NCI-H2227 (cell line): Measurements from ENCODE around the gene CELF4.
A peak's percentile ranks its signal among the peaks of the same experiment; 100 is the strongest.

ENCODE experiments used
- DNase-seq: peaks from one replicate; lab custom pipeline; 2025; ENCODE audit not compliant: unreplicated experiment; lab: John Stamatoyannopoulos, UW

Gene CELF4

DNA sequence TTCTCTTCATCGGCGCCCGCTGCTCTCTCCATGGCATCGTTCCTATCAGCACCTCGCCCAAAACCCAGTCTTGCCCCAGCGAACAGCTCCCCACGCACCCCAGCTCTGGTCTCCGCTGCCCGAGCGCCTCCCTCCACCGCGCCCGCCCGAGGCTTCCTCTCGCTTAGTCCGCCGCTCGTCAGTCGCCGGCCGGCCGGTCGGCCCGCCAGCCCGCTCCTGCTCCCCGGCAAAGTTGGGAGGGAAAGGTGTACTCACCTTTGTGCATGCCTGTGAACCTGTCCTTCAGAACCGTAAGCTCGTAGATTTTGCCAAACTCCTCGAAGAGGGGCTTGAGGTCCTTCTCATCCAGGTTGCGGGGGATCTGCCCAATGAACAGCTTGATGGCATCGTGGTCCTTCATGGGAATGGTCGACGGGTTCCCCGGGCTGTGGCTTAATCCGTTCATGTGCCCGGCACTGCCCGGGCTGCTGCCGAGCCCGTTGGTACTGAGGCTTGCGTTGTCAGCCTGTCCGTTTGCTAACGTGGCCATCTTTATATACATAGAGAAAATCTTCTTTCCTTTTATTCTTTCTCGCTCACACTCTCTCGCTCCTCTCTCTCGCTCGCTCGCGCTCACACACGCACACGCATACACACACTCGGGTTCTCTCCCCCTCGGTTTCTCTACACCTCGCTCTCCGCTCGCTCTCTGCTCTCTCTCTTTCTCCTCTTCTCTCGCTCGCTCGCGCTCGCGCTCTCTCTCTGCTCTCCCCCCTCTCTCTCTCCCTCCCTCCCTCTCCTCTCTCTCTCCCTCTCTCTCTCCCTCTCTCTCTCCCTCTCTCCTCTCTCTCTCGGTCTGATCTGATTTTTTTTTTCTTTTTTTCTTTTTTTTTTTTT, at the start of gene CELF4:
Gene CELF4 (minus strand): TSS at position 698 of the 876 bp plus-strand sequence.
- peak; percentile 78 for DNase-seq

DNA sequence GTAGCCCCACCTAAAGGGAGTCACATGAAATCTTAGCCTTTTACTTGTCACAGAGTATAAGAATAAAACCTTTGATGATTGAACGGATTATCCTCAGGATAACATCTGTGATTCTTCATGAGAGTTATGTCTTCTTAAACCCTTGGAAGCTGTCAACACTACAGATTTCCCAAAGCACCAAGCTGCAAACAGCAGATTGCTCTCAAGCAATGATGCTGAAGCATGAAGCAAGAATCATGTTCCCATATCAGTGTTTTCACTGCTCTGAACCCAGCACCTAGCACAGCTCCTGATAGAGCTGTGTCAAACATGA, 47.6 kb upstream of the CELF4 start:
- no peak for DNase-seq

DNA sequence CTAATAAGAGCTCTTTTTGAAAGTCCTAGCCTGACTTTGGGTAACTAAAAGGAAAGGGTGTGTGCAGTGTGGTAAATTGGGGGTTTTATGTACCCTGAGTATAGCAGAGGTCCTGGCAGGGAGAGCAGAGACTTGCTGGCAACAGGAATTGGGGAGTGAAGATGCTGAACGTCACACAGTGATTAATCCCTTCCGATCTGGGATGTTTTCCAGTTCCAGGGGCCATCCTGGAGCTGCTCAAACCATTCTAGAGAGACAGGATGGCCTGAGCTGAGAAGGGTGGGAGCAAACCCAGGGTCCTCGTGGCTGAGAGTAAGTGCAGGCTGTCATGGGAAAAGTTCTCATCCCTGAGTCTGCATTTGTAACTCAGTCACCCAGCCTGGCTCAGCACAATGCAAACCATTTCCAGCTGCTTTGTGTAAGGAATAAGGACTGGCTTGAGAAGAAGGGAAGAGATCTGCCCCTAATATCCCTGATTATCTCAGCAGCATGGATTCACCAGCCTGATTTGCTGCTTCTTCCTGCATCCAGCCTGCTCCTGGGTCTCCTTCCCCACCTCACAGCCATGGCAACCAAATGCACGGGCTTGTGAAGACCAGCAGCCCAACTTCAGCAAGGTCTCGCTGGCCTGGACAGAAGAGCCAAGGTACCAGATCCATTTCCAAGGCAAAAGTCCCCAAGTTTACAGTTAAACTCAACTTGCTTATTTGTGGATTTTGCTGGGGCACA, 47.1 kb upstream of the CELF4 start:
- DNase-seq: no peak

DNA sequence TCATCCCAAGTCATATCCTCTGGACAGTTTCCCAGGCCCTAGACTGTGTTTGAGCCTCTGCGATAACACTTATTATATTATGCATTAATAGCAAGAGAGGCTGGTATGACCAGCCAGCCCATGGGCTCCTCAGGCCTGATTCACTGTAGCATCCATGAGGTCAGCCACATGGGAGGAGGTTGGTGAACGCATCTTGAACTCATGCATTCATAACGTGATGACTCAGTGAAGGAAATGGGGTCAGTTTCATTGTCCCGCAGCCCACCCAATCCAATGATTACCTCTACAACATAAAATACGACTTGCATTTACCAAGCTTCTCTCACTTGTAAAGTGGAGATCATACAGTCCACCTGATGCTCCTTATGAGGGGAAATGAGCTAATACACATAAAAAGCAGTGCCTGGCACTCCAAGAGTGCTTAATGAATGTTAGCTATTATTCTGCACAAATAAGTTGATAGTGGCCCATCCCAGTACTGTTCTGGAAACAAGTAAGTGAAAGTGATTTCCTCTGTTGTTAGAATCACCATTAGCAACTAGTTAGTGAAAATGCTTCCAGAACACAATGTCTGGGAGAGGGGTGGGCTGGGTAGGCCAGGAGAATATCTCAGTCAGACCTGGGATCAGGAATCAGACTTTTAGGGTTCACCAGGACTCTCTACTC, 46.1 kb upstream of the CELF4 start:
- DNase-seq: no peak

DNA sequence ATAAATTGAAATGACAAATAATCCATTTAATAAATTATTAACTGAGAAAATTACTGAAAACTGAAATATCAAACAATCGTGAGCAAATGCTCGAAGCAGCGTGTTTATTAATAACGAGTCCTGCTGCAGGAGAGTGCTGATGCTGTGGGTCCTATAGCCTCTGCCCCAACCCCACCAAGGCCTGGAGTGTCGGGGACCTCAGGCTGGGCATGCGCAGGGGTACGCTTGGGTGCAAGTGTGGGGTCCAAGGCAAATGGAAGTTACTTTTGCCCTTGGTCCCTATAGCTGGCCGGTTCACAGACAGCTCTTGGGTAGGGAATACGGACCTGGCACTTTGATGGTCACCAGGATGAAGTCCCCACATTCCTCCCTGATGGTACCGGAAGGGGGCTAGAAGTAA, 43.3 kb upstream of the CELF4 start:
- no peak for DNase-seq

DNA sequence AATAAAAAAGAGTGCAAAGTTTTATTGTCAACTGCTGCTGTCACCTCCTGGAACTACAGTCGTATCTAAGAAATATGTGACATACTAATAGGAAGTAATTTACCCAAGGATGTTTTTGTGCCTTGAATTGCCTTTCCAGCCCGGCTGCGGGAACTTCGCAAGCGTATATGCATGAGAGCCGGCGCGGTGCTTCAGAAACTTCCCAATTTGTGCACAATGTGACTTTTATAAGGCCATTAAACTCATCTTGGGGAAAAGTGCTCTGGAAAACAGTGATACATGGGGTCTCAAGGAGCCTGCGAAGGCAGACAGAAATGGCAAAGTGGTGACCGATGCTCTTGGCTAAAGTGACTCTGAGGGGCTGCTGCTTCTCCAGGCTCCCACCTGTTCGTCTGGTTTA, 41.7 kb upstream of the CELF4 start:
- DNase-seq: no peak

DNA sequence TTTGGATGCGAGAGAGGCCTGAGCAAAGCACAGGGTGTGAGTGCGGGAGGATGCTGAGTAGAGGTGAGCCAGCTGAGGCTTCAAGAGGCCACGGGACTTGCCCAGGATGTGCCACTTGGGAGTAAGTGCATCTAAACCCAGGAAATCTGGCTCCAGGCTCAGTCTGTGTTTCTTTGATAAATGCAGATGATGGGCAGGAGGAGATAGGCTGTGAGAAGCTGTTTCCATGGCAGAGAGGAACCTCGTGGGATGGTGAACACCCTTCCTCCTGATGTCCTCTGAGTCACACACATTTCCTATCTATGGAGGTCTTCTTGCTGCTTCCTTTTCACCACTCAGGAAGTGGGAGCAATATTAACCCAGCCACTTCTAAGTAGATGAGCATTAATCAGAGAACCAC, 38.4 kb upstream of the CELF4 start:
- no peak for DNase-seq

DNA sequence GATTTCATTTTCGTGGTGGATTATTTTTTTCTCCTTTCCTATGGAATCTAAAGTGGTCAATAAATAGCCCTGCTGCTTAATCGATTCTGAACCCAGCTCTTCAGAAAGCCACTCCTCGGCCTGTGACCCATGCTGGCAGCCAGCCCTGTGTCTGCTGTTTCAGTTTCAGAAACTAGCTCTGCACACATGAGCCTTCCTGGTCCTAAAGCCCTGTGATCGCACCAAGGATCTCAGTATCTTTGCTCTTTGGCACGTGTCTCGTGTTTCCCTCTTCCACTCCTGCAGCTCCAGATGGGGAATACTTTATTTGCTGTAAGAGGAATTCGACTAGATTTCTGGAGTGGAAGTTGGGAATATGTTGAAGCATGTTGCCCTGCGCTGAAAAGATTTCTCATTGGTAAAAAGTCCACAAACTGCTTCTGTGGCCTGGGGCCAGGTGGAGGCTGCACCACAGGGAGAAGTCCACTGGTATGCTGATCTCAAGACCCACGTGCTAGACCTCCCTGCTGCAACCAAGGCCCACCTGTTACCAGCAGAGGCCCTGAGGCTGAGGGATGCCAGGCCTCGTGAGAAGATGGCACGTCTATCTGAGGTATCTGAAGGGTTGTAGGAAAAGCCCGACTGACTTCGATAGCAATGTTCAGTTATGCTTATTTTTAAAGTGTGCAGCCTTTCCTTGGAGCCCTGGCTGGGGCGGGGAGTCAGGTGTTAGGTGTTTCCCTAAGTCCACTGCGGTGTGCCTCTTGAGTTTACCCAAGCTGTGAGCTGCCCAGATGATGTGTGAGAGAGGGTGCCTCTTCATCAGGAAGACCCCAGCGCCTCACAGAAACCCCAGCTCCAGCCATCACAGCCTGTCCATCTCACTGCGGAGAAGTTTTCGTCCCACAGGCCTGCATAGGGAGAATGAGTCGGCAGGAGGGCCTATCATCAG, 33.6 kb upstream of the CELF4 start:
- no peak for DNase-seq

DNA sequence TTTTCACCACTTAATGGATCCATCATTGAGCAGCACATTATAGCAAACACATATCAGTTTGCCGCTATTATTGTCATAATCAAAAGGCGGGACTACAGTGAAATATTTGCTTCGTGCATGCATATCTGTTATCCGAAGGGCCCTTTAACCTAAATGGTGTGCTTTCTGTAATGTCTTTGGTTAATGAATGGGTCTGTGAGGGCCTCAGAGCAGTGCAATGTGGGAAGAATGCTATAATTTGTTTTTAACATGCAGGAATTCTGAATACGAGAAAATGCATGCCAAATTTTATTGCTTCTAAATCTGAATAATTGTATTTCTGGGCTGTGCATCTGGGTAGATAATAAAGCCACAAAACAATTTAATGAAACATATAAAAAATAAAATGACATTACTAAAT, 32.8 kb upstream of the CELF4 start:
- no peak for DNase-seq

DNA sequence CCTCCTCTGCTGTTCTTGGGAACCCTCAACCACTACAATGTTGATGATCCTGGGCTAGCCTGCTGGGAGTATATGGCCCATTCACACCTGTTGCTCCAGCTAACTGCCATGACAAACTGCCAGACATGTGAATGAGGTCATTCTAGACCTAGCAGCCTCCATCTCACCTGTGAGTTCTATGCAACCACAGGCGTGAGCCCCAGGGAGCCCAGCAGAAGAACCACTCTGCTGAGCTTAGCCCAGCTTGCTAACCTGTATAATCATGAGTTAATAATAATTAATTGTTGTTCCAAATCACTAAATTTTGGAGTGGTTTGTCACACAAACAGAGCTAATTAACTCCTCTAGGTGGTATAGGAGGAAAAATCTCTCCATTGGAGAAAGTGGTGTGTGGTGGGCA, 24.7 kb upstream of the CELF4 start:
- DNase-seq: no peak

DNA sequence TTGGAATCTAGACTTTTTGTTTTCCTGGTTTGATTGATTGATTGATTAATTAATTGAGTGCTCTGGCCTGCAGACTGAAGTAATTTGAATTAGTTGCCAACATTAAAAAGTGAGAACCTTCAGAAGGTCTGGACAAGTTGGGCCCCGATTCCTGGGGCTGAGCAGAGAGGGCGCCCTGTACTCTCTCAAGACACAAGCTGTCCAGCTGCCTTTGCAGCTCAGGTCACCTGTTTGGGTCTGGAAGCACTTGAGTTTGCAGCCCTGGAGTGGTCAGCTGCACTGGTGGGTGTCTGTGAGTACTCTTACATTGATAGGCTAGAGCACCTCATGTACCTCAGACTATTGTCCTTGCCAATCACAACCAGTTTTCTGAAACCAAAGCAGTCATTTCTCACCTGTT, 22.7 kb upstream of the CELF4 start:
- DNase-seq: no peak

DNA sequence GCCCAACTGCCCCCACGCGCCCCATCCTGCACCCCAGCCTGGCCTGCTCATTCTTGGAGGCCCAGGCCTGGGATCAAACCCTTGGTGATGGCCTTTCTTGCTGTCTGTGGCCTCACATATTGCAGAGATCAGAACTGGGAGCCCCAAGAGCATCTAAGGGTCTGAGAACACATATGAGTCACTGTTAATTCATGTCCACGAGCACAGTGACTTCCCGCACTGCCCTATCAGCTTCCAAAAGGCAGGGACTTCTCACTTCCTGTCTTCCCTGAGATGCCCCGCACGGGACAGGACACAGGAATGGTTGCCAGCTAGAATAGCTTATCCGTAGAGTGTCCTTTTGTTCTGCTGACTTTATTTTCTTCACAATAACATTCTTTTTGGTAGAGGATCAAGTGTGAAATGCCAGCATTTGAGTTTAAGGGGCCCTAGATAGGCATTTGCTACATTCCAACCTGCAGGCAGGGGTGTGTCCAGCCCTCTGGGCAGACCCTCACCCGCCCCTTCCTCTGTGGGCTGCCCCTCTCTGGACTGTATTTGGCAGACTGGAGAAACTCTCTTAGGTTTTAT, 21.1 kb upstream of the CELF4 start:
- no peak for DNase-seq

DNA sequence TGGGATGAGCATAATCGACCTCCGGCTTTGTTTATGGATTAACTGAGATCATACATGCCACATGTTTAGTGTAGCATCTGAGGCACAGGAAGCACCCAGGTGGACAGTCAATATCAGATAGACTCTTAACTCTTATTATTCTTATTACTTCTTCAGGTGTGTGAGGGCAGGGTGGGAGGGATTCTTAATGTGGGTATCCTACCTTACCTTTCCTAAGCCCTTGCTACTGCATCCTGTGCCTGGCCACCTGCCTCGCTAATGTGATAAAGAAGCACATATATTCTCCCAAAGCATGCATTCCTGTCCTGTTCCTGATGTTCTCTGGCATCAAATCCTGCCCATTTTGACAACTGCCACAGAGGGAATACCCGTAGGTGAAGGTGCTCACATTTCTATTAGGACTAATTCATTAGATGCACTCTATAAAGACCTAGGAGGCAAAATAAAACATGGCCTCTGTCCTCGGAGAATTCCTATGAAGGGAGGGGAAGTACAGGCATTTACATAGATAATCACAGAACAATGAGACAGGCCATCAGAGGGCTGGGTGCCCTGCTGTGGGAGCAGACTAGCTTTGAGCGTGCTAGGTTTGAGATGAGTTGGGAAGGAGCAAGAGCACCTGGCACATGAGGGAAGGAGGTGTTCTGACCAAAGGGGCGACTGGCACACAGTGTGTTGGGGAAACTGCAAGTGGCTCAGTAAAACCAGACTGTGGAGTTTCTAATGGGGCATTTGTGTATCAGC, 19.5 kb upstream of the CELF4 start:
- no peak for DNase-seq

DNA sequence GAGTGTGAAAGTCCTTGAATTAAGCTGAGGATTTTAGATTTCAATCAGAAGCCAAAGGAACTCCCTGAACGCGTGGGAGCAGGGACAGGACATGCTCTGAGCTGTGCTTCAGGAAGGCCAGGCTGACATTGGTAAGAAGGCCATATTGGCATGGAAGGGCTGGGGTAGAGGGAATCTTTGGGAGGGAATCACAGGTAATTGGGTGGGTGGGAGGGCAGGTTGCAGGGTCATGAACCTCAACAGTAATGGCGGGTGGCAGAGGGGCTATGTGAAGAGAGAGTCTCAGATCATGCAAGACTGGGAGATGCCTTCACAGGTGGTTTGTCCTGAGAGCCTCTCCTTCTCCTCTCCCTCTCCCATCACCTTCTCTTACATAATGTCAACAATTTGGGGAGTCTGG, 18.6 kb upstream of the CELF4 start:
- DNase-seq: no peak

DNA sequence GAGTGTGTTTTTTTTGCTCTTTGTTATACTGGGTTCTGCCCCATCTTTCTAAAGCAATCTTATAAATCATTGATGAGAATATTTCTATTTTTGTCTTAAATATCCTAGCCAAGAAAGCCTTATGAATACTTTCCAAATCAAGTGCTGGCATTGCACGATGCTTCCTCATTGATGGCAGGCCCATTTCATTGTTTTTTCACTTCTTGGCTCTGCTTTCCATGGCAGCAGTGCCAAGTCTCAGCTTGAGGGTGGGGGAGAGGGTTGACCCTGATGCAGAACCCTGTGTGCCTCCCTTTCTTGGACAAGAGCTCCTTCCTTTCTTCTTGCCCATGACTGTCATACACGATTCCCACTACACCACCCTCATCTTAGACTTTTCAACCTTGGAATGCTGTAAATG, 16.7 kb upstream of the CELF4 start:
- DNase-seq: no peak

DNA sequence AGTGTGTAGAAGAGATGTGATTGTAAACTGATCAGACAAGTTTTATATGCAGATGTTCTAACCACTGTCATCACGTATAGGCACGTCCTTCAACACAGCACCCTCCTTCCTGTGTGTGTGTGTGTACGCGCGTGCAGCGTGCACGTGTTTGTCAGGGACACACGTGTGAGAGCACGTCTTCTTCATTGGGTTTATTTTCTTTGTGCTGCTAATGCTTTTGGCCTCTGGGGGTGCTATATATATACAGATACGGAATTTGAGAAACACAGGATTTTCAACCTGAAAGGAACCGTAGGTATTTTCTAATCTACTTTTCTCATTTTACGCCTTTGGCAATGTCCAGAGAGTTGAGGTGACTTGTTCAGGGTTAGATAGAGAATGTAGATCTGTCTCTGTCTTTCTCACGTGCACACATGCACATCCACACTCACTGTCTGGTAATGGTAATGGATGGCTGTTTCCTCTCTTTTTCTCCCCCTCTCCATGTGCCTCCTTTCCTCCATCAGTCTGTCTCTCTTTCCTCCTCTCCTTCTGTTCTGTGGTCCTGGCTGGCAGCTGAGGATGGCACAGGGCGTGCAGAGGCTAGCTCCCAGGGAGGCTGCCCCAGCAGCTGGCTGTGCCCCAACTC, 13.4 kb upstream of the CELF4 start:
- peak; percentile 57 for DNase-seq

DNA sequence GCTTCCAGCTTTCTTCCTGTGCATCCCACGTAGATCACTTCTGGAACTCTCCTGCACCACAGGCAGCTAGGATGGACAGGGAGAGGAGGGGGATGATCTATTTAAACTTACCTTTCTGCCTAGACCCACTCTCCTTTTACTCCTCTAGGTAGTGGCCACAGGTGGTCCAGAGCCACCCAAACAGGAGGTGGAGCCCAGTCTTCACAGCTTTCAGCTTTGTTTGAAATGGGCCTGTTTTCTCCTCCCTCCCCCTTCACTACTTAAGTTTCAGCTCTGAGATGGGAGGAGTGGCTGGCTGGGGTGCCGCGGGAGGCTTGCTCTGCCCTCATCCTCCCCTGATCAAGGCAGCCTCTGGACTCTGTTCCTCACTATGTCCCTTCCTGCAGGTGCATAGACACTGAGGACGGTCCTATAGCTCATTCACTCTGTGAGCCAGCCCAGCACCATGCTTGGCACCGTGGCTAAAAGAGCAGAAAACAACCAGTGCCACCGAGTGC, 12.6 kb upstream of the CELF4 start:
- no peak for DNase-seq

DNA sequence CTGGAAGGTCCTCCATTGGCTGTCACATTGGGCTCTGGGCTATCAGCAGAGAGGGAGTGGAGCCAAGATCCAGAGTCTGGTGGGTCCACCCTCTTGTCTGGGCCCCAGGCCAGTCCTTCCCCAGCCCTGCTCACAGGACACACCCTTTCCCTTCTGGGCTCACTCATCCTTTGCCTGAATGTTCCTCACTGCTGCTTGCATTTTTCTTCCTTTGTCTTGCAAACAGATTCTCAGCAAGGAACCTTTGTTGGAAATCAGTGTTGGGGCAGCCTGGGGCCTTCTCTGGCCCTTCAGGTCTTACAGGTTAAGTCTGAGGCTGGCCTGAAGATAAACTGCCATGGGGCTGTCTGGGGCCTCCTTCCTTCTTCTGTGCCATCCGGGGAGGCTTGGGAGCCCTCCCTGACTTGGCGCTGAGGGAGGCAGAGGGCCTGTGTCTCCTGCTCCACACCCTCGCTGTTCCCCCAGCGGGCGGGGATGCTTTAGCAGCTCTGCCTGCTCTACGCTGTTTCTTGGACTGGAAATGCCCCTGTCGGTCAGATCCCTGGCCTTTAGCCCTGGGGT, 11.5 kb upstream of the CELF4 start:
- no peak for DNase-seq

DNA sequence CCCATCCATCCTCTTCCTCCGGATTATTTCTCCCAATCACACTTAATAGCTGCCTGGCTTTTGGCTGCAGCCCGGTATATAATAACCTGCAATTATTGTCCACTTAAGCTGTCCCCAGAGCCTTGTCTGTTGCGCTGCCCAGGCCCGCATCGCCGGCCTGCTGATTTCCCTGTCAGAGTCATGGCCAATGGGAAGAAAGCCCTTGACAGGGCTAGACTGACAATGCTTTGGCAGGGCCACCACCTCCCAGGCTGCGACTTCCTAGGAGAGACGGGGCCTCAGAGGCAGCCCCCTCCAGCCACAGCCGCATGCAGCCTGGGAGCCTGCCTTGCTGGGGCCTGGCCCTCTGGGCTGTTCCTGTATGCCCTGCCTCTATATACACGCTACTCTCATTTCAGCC, 10.0 kb upstream of the CELF4 start:
- DNase-seq: peak; percentile 93
